ENCODE measurements around the gene MPO.

GRCh38 chr17:58248955-58249269 lies 31.8 kb downstream of the MPO start:
- no peak for TF ChIP-seq CTCF (IDR thresholded peaks at IDR 0.05)
- no peak for TF ChIP-seq EP300 (IDR thresholded peaks at IDR 0.05)
- TF ChIP-seq POLR2A (IDR thresholded peaks at IDR 0.05): no peak

Measured in tibial nerve (tissue), 4 donors.